ENCODE data around the gene MAST4.

The MAST4 gene

DNA sequence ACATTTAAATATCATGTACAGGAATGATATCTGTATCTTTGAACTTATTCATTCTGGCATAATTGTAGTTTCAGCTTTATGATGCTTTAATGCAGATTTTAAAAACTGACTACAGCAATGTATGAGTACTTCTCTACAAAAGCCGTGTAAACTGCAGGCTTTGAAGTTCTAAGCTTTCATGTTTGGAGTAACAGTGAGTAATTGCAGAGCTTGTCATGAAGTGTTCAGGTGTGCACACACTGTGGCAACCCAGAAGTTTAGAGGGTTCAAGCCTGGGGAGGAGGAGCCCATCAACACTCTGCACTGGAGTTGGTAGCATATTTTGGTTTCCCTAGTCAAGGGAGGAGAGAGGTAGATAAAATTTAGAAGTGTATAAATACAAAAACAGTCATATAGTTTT, 469.5 kb downstream of the MAST4 start:
- TF ChIP-seq, protein P1, sequence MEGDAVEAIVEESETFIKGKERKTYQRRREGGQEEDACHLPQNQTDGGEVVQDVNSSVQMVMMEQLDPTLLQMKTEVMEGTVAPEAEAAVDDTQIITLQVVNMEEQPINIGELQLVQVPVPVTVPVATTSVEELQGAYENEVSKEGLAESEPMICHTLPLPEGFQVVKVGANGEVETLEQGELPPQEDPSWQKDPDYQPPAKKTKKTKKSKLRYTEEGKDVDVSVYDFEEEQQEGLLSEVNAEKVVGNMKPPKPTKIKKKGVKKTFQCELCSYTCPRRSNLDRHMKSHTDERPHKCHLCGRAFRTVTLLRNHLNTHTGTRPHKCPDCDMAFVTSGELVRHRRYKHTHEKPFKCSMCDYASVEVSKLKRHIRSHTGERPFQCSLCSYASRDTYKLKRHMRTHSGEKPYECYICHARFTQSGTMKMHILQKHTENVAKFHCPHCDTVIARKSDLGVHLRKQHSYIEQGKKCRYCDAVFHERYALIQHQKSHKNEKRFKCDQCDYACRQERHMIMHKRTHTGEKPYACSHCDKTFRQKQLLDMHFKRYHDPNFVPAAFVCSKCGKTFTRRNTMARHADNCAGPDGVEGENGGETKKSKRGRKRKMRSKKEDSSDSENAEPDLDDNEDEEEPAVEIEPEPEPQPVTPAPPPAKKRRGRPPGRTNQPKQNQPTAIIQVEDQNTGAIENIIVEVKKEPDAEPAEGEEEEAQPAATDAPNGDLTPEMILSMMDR (IDR thresholded peaks at IDR 0.05; ENCODE audit: control extremely low read depth, extremely low read depth, low read depth, missing control alignments), result no peak
- no peak for DNase-seq (ENCODE audit: extremely low spot score)
- ChIA-PET CTCF (interaction anchor here (1.4 kb wide), 1 partner anchor 77 kb away, joined by 3 read pairs; no protein-coding TSS in a partner anchor), POLR2A (no interaction called here)

DNA sequence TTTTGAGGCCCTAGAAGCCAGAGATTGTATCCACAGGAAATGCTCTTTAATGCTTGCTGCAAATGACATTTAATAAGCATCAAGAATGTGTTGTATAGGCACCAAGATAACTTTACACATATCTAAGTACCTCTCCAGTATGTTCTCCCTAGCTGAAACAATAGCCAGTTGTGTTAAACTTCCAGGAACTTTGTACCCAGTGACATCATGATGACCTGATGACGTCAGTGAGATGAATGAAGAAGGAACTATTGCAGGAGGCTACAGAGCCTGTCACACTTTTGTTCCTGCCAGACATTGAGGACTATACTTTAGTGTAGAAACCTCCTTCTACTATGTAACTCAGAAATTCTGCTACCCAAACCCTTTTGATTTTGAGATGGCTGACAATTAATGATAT, 470.6 kb downstream of the MAST4 start:
- TF ChIP-seq, protein P1 (IDR thresholded peaks at IDR 0.05; ENCODE audit: control extremely low read depth, extremely low read depth, low read depth, missing control alignments), result no peak
- ChIA-PET CTCF (no interaction called here), POLR2A (no interaction called here)
- no peak for DNase-seq (ENCODE audit: extremely low spot score)

DNA sequence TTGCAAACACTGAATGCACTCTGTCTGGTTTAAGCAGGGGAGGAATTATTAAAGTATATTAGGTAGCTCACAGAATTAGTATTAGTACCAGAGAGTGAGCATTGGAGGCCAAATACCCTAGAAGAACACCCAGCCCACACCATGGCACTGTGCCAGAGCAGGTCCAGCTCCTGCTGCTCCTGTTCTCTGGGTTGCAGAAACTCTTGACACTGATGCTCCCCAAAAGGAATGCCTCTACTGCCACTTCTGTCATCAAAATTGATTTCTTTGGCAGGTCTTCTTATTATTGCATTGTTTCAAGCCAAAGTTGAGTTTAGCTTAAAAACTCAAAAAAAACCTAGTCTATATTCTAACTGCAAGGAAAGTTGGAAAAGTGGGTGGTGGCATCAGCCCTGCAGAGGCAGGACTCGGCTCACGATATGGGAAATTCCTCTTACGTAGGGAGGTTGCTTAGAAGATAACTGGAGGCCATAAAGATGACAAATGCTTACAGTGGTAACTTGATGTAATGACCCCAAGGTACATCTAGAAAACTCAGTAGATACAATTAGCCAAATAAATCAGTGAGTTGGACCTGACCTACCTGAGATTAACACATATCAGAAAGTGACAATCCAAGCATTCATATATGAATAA, 477.0 kb downstream of the MAST4 start:
- no peak for DNase-seq (ENCODE audit: extremely low spot score)
- ChIA-PET POLR2A (no interaction called here), CTCF (no interaction called here)
- TF ChIP-seq, protein P1 (IDR thresholded peaks at IDR 0.05; ENCODE audit: control extremely low read depth, extremely low read depth, low read depth, missing control alignments), result no peak

DNA sequence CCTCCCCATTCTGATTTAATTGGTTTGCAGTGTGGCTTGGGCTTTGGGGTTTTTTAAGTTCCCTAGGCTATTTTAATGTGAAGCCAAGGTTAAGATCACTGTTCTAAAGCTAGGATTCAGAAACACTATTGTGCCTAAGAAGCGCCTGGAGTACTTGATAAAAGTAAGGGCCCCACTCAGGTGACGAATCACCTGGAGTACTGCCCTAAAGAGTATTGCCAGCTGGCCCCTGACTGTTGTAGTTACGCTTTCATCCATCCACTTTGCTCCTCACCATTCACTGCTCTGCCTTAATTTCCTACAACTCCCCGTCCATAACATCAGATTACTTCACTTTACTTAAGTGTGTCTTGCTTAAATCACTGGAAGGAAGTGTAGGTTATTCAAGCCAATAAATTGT, 481.1 kb downstream of the MAST4 start:
- POLR2A ChIA-PET, result no interaction called here
- no peak for DNase-seq (ENCODE audit: extremely low spot score)
- TF ChIP-seq, protein P1 (IDR thresholded peaks at IDR 0.05; ENCODE audit: control extremely low read depth, extremely low read depth, low read depth, missing control alignments), result no peak
- CTCF ChIA-PET, result no interaction called here

DNA sequence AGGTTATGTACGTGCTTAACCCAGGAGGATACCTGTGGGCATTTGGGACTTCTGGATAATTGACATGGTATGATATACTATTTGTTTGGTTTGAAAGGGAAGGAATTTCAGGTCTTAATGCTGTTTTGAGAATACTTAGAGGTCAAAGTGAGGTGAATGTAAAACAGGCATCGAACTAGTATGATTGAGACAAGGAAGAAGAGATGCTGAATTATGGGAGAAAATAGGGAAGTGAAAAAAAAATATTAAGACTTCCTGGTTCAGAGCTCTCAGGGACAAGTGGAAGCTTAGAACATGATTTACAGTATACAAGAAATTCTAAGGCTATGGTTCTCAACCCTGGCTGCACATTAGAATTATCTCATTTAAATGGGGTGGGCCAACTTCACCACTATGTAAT, 485.1 kb downstream of the MAST4 start:
- ChIA-PET CTCF (no interaction called here), POLR2A (no interaction called here)
- TF ChIP-seq, protein P1 (IDR thresholded peaks at IDR 0.05; ENCODE audit: control extremely low read depth, extremely low read depth, low read depth, missing control alignments), result no peak

DNA sequence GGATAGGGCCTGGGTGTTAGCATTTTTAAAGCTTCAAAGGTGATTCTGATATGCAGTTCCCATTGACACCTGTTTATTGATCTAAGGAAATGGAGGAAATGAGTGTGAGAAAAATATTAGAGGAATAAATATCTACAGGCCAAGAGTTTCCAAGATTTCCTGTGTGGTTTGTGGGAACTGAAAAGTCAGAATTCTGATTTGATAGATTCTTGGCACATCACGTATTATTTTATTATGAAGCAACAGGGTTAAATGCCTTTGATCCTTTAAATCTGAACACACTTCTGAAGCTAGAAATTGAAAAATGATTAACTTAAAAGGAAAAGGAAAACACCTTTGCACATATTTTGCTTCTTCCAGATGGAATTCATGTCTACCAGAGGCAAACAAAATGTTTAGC, 486.7 kb downstream of the MAST4 start:
- no peak for DNase-seq (ENCODE audit: extremely low spot score)
- TF ChIP-seq, protein P1 (IDR thresholded peaks at IDR 0.05; ENCODE audit: control extremely low read depth, extremely low read depth, low read depth, missing control alignments), result no peak
- ChIA-PET CTCF (no interaction called here), POLR2A (no interaction called here)

More for the DNA sequence above, 485.1 kb downstream of the MAST4 start:
- DNase-seq (ENCODE audit: extremely low spot score), result no peak
